IPS DF 4.7 (cell line): ENCODE measurements around the gene USF1.

Experiments
- DNase-seq: peaks from one replicate; pipeline ENCODE4 v3.0.0-alpha.2; 2013; ENCODE audit warnings: low spot score; ENCODE audit errors: extremely low read depth

The USF1 gene, protein sequence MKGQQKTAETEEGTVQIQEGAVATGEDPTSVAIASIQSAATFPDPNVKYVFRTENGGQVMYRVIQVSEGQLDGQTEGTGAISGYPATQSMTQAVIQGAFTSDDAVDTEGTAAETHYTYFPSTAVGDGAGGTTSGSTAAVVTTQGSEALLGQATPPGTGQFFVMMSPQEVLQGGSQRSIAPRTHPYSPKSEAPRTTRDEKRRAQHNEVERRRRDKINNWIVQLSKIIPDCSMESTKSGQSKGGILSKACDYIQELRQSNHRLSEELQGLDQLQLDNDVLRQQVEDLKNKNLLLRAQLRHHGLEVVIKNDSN

DNA sequence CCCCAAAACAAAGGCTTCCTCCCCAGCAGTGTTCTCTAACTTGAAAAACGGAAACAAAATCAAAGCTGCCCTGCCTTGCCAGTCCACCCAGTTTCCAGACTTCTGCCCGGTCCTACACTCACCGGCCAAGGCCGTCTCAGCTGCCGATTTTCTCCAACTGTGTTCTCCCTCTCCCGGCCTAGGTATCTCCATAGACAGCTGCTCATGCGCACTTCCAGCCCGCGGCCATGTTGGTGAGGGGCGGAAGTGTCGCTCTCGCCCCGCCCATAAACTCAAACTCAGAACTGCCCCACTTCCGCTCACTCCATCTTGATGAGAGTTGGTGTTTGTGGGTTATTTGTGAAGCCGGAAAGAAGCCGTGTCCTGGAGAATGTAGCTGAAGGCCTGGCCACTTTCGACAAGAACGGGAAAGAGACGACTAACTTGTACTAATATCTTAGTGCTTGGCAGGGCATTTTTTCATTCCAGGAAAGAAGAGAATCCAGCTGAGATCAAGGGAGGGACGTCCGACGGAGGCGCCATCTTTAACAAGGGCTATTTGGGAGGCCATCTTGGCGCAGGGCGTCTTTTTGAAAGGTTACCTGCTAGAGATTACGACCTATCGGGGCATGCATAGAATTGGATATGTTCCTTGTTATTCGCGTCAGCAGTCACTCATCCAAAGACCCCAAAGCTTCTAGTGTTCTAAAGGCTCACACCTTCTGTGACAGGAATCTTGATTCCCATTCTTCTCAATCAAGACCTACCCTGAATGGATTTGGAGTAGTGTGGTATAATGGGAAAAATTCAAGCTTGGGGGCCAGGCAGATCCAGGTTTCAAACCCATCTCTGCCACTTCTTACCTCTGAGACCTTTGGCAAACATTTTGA, at the start of gene USF1:
Gene USF1 (minus strand): TSS at position 242 of the 869 bp plus-strand sequence. CDS start 2,702 bp downstream, outside the sequence.
- DNase-seq: no peak

DNA sequence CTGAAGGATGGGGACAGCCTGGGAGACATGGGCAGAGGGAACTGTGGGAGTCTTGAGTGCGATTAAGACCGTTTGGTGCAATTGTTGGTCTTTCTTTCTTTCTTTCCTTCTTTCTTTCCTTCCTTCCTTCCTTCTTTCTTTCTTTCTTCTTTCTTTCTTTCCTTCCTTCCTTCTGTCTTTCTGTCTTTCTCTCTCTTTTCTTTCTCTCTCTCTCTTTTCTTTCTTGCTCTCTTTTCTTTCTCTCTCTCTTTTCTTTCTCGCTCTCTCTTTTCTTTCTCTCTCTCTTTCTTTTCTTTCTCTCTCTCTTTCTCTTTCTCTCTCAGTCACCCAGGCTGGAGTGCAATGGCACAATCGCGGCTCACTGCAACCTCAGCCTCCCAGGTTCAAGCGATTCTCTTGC, 49.5 kb upstream of the USF1 start:
- DNase-seq: no peak

DNA sequence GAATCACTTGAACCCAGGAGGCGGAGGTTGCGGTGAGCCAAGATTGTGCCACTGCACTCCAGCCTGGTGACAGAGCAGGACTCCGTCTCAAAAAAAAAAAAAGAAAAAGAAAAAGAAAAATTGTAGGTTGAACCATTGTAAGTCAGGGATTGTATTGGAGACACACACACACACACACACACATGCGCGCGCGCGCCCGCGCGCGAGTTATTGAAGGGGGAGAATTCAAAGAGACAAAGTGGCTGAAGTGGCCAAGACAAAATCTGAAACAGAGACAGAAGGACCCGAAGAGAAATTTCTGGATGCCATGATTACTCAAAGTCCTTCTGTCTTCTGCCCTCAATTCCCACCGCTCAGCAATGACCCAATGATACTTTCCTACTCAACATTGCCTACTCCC, 48.7 kb upstream of the USF1 start:
- DNase-seq: no peak

DNA sequence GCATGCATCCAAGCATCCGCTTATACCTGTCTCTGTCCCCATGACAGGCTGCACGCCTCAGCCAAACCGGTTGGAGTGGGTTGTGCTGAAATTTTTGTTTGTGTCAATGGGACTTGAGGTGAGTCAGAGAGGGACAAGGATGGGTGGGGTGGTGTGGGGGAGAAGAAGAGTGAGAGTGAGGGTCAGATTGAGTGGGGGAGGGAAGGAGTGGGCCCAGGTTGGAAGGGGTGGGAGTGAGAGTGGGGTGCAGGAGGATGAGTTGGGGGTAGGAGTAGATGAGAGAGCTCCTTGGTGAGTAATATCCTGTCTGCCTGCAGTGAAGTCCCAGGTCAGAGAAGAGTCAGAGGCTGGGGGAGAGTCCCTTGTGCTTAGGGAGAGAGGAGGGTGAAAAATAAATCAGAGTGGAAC, 46.8 kb upstream of the USF1 start:
- DNase-seq: no peak

DNA sequence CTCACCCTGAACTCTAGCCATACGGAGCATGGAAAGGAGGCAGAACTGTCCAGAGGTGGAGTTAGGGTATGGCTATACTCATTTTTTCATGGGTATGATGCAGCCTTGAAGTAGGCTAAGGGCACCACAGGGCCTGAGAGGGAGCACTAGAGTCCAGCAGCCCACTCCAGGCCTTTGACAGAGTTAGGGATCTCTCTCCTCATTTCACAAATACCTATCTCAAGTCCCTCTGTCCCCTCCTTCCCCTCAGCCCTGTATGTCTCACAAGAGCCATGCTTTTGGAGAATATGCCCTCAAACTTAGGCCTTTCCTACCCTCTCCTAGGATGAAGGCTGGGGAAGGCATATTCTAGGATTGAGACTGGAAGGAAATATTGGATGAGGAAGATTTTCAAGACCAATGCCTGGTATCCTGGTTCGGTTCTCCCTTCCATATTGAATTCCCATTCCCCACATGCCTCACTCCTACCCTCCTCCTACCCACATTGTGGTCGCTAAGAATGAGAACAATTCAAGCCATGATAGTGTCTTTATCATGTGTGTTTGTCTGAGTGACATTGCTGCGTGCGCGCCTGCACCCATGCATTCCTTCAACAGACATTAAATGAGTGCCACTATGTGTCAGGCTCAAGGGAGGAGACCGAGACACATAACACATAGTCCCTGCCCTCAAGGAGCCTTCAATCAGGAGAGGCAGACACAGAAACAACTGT, 46.2 kb upstream of the USF1 start:
- no peak for DNase-seq

DNA sequence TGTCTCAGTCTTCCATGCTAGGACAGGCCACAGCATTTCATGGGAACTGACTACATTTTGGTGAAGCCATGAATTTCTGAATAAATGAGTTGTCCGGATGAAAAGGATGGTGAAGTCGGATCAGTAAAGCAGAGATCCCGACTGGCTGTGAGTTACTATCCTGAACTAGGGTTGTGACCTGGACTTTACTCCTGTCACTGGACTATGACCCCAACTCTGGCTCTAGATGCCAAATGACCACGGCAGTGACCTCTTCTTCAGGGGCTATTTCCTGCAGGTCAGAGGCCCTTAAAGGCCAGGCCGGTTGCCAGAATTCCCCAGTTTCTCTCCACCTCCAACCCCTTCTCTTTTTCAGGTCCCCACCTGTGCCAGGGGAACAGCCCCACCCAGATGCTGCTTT, 45.3 kb upstream of the USF1 start:
- no peak for DNase-seq

DNA sequence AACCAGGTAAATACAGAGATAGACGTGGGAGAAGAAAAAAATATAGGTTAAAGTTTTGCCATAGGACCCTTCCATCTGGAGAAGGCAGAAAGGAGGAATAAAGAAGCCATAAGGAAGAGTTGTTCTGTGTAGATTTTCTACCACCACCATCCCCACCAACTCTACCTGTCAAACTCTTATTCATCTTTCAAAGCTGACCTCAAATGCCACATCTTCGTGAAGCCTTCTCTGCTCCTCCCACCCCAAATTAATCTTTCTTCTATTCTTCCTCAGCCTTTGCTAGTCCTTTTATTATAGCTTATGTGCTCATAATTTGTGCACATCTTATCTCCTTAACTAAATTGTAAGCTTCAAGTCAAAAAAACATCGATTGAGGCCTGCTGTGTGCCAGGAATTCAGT, 44.8 kb upstream of the USF1 start:
- DNase-seq: no peak

DNA sequence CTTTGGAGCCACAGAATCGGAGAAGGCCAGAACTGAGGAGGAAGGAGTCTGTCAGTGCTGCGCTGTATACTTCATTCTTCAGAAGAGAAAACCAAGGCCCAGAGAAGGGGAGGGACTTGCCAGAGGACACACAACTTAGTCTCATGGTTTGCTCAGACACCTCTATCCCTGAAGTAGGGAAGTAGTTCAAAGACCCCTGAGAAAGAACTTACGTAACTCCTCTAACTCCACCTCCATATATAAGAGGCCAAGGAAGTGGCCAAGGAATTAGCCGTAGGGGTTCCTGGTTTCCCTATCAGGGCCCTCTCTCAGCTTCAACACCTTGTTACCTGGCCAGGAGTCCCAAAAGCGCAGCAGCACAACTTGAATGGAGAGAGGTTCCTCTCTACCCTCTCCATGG, 44.2 kb upstream of the USF1 start:
- no peak for DNase-seq

DNA sequence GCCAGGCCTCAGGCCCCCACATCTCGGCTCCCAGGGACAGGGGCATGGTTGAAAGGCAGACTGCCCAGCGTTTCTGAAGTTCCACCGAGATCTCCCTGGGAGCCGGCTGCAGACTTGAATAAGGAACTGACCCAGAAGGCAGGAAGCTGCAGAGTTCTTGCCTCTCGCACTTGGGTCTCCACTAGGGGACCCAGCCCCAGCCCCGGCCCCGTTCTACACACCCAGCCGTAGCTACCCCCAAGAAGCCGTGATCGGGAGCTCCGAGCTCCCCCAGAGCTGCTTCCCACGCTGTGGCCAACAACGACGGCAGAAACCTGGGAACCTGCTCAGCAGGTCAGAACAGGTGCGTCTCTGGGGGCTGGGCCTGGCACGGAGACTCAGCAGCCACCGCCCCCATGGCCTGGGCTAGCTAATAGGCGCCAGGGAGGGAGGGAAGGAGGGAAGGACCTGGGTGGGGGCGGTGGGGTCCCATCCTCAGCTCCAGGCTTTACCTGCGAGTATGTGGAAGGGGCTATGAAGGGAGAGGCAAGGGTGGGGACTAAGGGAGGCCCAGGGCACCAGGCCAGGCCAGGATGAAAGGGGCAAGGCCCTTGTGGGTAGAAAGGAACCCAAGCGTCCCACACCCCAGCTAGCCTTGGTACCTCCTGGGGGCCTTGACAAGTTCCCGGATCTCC, 43.6 kb upstream of the USF1 start, which contains the start of gene NECTIN4:
Gene NECTIN4 (minus strand): TSS at position 308 of the 674 bp plus-strand sequence. CDS start 262 bp downstream, at position 46.
- no peak for DNase-seq

DNA sequence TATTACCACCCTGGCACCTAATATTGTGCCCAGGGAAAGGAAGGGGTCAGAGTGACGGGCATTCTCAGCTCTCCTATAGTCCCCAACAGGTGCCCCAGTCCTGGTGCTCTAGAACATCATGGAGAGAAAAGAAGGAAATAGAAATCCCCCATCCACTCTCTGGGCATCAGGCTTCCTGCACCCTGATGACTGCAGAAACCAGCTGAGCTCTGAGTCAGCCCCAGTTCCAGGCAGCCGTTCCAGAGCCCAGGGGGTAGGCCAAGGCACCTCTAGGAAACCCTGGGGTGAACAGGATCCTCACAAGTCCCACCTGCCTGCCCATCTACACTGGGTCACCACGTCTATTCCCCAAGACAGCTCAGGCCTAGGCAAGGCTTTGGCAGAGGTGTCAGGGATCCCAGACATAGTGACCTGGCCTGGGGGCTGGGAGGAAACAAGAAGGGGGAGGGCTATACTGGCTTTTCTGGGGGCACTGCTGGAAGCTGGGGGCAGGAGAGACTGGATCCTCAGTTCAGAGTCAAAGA, 42.9 kb upstream of the USF1 start:
- no peak for DNase-seq

DNA sequence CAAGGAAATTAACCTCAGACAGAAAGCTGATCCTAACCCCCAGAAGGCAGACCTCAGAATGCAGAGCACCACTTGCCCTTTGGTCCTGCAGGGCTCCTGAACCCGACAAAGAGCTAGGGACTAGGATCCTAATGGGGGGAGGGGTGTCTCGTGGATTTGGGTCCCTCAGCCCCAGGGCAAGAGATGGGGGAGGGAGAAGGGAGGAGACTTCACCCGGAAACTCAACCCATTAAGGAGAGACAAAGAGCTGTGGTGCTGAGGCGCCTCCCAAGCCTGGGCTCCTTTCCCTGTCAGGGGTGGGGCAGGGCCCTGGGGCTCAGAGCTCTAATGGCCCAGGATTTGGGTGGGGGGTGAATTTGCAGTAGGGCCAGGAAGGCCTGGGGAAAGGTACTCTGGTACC, 40.7 kb upstream of the USF1 start:
- no peak for DNase-seq

DNA sequence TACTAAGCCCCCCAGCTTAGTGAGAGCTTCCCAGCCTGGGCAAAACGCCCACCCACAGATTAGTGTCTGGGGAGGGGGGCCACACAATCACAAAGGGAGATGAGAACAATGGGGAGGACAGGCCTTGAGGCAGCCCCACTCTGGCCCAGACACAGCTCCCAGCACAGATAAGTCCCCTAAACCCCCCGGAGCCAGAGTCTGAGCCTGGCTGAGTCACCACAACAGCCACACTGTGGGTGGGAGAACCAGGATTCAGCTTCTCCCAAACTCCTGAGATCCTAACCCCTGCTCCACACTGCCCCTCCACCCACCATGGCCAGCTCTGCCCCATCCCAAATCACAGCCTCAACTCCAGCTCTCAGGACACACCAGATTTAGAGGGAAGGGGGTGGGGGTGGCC, 39.4 kb upstream of the USF1 start:
- DNase-seq: no peak

DNA sequence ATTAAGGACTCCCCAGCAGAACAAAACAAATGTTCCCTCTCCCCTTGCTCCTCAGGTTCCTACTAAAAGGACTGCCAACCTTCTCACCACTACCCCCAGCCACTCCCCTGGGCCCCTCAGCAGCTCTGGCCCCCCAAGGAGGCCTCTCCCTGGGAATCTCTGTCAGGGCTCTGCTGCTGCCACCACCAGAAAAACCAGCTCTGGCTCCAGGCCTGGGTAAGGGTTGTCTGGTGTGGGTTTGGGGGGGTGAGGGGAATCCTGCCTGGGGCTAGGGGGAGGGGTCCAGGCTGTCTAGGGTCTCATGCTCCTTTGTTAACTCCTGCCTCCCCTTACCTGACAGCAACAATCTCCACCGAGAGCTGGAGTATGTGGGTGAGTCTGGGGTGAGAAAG, 38.8 kb upstream of the USF1 start:
- DNase-seq: no peak

DNA sequence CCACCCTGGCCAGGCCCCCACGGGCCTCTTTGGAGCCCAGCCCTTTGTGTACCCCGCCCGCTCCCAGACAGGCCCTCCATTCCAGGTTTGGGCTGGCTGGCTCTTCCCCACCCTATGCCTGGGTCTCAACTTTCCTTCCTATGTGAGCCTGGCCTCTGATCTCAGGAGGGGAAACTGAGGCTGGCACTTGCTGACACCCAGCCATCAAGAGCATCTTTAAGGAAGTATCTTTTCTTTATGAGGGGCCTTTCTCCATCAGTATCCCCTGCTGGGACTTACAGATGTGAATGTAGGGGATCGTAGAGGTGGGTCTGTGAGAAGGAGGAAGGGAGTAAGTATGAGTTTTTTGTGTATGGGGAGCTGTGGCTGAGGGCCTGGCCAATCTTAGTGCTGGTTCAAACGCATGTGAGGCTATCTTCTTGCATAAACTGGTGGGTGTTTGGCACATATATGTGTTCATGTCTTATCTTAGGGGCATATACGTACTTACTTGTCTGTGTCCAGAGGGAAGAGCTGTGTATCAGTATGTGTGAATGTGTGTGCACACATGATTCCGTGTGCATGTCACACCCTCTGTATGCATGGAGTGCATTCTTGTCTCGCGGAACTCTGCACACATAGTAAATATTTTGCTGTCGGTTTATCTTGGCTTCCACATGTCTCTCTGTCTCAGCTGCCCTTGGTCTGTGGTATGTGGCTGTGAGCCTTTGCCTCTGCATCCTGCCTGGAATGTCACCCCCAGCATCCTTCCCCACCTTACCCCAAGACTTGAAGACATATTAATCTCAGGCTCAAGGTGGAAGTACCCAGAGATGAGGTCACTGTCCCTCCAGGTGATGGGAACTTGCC, 38.2 kb upstream of the USF1 start:
- no peak for DNase-seq

DNA sequence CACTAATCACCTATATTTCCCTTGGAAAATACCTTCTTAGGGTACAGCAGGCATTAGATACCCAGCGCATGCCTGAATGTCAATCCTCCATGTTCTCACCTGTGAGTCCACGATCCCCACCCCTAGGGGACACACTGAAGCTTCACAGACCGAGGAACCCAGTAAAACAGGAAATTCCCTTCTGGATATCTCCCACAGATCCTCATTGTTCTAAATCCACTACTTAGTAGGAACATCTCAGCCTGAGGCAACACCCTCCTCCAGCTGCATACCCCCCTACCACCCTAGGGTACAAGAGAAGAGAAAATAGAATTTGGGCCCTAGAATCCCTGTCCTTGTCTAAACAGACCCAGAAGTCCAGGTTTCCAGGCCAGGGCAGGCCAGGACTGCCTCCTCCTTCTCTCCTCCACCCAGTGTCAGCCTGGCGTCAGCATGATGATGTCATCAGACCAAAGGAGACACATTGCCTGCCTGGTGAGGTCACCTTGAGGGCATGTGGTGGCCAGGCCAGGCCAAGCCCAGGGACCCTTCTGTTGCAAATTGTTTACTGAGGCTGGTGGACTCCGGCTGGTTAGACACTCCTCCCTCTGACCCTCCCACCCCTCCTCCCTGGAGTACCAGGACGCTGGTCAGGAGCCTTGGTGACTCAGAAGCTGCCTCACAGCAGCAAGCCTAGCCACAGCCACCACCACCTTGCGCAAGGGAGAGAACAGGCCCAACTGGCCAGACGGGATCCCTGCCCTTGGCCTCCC, 37.4 kb upstream of the USF1 start:
- DNase-seq: no peak

DNA sequence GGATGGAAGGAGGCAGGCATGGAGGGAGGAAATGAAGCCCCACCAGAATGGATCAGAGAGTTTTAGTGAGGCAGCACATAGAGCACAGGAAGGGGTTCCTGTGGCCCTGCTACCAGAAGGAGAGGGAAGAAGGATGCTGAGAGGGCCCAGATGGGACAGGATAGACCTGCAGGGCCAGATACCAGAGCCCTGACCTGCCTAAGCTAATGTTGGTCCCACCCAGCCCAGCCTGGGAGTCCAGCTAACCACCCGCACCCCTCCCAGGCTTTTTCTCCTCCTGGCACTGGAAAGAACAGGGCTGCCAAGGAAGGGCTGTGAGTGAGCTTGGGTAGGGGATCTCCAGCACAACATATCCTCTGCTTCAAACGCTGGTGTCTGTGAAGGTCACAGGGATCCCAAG, 36.7 kb upstream of the USF1 start:
- DNase-seq: no peak

DNA sequence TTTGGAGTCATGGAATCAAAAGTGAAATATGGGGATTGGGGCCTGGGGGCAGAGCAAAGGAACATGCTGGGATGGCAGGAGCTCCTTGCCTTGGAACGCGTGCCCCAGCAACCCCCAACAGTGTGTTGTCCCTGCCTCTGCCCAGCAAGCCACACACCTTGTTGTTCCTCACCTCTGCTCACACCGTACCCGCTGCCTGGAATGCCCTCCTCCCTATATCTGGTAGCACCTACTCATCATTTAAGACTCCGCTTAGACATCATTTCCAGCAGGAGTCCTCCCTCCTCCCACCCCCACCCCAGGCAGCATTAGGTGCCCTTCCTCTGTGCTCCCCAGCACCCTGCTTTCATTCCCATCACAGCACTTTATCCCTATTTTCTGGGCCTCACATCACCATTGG, 35.7 kb upstream of the USF1 start:
- no peak for DNase-seq

DNA sequence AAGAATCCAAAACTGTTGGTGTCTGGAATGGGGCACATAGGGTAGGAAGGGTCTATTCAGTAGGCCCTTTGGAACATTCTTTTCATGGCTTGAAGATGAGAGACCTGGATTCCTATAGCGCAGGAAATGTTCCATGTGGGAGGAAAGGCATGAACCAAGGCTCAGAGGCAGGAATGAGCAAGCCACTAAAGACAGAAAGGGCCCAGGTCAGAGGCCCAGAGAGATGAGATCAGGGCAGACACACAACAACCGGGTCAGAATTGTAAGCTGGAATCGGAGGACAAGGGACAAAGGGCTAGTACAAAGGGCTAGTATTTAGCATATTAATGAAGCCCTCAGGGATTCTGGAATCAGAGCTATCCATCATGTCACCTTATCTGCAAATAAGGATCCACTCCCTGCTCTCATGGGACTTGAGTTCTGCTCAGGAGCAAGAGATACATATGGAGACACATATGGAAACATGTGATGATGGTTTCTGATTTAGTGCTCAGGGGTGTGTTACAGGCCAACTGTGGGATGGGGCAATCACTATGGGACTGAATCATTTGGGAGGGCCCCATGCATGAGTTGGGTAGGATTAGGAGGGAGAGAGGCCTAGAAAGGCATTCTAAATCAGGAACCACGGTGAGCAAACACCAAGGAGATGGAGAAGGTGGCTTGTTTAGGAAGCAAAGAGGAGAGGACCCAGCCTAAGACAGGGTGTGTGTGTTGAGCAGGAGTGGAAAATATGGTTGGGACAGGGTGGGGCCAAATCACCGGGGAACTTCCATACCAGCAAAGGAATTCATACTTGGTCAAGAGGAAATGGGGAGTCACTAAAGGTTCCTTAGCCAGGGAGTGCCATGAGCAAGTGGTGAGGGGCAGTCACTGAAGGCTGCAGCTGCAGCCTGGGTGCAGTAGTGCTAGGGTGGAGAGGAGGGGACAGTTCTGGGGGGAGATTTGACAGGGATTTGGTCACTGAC, 34.9 kb upstream of the USF1 start:
- no peak for DNase-seq
